T-helper 22 cell (primary cell): ENCODE measurements around the gene TRERF1.
A peak's percentile ranks its signal among the peaks of the same experiment; 100 is the strongest.
"Not testable (repeated sequence)": the region's sequence is repeated elsewhere in the genome, so short reads cannot be mapped to it uniquely, and the experiment has no call there.

Experiments used
- DNase-seq: peaks from one replicate; pipeline ENCODE4 v3.0.0-alpha.2; 2020; ENCODE audit warnings: low read depth

TRERF1 gene, protein sequence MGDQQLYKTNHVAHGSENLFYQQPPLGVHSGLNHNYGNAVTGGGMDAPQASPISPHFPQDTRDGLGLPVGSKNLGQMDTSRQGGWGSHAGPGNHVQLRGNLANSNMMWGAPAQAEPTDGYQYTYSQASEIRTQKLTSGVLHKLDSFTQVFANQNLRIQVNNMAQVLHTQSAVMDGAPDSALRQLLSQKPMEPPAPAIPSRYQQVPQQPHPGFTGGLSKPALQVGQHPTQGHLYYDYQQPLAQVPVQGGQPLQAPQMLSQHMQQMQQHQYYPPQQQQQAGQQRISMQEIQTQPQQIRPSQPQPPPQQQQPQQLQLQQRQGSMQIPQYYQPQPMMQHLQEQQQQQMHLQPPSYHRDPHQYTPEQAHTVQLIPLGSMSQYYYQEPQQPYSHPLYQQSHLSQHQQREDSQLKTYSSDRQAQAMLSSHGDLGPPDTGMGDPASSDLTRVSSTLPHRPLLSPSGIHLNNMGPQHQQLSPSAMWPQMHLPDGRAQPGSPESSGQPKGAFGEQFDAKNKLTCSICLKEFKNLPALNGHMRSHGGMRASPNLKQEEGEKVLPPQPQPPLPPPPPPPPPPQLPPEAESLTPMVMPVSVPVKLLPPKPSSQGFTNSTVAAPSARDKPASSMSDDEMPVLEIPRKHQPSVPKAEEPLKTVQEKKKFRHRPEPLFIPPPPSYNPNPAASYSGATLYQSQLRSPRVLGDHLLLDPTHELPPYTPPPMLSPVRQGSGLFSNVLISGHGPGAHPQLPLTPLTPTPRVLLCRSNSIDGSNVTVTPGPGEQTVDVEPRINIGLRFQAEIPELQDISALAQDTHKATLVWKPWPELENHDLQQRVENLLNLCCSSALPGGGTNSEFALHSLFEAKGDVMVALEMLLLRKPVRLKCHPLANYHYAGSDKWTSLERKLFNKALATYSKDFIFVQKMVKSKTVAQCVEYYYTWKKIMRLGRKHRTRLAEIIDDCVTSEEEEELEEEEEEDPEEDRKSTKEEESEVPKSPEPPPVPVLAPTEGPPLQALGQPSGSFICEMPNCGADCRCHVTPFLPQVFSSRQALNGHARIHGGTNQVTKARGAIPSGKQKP (N-terminal part only)

DNA sequence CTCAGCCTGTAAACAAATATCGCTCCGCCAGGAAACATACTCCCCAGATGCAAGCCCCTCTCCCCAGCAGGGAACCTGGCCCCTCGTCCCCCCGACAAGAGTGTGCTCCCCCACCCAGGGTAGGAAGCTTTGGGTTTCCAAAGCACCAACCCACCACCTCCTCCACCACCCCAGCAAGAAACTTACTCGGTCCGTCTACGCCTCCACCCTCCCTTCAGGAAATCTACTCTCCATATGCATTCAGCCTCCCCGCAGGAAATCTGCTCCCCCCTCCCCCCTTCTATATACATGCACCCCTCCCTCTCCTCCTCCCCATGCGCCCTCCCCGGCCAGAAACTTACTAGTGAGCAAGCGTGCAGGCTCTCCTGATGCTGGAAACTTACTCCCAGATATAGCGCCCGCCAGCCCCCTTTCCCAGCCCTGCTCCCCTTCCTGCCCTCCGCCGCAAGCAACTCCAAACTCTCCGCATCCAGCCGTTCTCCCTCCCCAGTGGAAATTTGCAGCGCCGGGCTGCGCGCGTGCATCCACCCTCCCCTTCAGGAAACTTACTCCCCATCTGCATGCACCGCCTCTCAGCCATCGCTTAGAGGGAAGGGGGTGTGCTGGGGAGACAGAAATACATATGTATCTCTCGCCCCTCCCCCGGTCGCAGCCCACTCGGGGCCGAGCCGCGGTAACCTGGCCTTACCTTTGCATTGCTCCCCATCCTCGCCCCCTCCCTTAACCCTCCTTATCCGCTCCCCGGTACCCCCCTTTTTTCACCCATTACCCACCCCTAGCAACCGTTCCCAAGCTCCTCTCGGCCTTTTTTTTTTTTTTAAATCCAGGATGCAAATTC, at the start of gene TRERF1:
Gene TRERF1, minus strand, starts transcription at position 594 of the 838 bp plus-strand sequence. CDS start 182,336 bp downstream, outside the sequence.
- peak; percentile 61 for DNase-seq

DNA sequence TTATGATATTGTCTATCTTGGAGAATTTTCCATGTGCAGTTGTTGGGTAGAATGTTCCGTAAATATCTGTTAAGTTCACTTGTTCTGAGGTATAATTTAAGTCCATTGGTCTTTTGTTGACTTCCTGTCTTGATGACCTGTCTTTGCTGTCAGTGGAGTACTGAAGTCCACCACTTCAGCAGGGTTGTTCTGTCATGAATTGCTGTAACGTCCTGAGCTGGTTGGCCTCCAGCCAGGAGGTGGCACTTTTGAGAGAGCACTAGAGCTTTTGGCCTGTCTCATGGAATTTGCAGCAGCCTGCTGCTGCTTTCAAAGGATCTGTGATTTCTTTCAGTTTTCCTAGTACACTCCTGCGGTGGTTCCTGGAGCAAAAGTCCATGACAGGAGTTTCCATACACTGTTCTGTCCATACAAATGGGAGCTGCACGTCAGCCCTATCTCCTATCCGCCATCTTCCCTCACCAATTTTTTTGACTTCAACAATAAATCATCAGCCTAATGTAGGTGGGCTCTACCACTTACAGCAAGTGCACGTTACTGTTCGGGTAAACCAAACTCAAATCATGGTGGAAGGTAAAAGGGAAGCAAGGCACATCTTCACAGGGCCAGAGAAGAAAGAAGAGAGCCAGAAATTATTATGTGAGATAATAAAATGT, 46.9 kb upstream of the TRERF1 start:
- no peak for DNase-seq

DNA sequence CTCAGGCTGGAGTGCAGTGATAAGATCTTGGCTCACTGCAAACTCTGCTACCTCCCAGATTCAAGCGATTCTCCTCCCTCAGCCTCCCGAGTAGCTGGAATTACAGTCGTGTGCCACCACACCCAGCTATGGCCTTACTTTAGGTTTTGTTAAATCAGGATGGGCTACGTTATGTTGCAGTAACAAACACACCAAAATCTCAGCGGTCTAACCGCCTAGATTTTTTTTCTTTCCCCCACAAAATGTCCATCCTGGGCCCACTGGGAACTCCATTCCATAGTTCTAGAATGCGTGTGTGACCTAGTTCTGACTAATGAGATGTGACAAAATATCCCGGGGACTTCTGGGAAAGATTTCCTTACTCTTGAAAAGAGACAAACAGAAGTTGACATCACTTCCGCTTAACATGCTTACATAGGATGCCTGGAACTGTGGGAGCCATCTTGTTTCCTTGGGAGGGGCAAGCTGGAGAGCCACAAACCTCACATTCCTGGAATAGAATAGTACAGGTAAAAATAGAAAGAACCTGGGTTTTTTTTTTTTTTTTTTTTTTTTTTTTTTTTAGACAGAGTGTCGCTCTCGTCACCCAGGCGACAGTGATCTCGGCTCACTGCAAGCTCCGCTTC, 42.3 kb upstream of the TRERF1 start:
- DNase-seq = no peak

DNA sequence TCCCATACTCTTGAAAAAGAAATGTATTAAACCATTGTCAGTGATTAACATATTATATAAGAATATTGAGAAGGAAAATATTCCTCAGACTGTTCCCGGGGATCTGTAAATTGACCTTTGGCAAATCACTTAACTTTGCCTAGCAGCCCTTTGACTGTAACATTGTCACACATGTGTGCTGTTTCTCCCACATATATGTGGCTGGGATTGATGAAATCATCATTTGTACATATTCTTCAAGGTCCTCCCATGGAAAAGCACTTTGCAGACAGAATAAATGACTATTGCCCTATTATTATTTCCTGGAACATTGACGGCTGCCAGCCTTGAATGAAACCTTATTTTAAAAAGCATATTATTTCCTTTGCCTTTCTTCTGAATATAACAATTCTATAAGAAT, 36.4 kb upstream of the TRERF1 start:
- DNase-seq = no peak

DNA sequence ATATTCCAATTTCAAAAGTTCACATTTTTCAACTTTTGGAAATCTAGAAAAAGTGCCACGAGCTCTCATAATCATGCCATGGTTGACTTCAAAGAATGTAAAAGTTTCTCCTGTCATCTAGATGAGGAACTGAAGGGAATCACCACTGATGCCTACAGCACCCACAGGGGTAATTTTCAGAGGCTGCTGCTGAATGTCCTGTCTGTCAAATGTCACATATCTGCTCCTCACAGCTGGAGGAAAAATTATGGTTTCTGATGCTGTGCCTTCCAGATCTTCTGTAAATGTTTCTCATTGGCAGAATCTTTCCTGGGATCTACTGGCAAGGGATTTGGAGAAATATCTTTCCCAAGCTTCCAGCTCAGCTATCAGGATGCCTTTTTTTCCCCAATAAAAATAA, 32.5 kb upstream of the TRERF1 start:
- DNase-seq = no peak

DNA sequence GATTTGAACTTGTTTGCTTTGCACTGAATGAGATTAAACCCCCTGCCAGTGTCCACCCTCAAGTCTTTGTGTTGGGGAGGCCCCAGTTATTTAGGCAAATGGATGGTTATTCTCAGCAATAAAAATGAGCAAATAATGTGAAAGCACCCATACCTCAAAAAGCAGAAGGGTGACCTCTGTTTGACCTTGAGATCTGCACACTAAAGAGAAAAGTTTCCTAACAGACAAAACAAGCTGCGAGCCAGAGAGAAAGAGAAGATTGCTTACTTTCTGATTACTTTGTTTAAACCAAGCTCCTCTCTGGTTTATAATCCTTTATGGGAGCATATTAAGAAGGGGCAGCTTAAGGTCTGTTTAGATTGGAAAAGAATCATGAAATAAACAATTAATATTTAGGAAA, 30.4 kb upstream of the TRERF1 start:
- no peak for DNase-seq

DNA sequence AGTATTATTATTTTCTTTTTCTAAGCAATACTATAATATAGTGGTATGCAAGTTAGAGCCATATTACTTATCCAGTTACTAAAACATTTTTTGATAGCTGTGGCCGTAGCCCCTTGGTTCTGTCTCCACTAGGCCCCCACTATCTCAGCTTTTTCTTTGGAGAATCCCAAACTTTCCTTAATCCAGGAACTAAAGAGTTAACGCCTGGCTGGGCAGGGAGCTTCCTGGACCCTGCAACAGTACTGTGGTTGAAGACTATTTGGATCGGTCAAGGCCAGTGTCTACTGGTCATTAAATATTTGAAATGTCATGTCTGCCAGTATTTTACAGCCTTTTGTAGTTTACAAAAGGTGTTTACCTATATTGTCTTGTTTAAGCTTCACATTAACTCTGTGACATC, 20.0 kb upstream of the TRERF1 start:
- DNase-seq = no peak

DNA sequence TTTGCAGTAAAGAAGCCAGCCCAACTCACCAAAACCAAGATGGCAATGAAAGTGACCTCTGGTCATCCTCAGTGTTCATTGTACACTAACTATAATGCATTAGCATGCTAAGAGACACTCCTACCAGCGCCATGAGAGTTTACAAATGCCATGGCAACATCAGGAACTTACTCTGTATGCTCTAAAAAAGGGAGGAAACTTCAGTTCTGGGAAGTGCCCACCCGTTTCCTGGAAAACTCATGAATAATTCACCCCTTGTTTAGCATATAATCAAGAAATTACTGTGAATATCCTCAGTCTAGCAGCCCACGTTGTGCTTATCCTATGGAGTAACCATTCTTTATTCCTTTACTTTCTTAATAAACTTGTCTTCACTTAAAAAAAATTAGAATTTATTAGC, 19.4 kb upstream of the TRERF1 start:
- no peak for DNase-seq

DNA sequence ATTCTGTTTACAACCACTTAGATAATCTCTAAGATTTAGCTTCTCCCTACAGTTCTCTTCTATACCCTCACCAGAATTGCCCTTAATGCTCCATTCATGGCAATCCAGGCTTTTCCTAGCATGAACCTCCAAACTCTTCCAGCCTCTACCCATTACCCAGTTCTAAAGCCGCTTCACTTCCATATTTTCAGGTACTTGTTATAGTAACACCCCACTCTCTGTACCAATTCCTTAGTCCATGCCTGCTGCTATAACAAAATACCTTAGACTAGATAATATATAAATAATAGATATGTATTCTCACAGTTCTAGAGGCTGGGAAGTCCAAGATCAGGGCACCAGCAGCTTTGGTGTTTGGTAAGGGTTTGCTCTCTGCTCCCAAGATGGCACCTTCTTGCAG, 16.5 kb upstream of the TRERF1 start:
- DNase-seq = no peak

DNA sequence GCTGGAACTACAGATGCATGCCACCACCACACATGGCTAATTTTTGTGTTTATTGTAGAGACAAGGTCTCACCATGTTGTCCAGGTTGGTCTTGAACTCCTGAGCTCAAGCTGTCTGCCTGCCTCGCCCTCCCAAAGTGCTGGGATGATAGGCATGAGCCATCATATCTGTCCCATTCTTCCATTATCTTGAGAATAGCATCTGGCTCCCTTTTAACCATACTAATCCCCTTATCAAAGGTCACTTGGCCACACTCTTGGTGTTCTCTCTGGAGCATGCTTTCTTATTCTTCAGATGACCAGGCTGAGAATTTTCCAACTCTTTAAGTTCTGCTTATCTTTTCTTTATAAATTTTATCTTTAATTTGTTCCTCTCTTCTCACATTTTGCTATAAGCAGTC, 15.9 kb upstream of the TRERF1 start:
- DNase-seq = no peak

DNA sequence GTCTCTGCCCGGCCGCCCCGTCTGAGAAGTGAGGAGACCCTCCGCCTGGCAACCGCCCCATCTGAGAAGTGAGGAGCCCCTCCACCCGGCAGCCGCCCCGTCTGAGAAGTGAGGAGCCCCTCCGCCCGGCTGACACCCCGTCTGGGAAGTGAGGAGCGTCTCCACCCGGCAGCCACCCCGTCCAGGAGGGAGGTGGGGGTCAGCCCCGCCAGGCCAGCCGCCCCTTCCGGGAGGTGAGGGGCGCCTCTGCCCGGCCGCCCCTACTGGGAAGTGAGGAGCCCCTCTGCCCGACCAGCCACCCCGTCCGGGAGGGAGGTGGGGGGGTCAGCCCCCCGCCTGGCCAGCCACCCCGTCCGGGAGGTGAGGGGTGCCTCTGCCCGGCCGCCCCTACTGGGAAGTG, 14.7 kb upstream of the TRERF1 start:
- not testable (repeated sequence) for DNase-seq

DNA sequence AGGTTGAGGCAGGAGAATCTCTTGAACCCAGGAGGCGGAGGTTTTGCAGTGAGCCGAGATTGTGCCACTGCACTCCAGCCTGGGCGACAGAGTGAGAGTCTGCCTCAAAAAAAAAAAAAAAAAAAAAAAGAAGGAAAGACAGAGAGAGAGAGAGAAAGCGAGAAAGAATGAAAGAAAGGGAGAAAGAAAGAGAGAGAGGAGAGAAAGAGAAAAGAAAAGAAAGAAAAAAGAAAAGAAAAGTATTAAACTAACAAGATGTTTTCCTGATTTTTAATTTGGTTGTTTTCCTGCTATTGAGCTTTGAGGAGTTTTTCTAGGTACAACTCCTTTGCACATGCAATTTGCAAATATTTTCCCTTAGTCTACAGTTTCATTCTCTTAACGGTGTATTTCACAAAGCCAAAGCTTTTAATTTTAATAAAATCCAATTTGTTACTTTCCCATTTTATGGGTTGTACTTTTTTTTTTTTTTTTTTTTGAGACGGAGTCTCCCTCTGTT, 10.8 kb upstream of the TRERF1 start:
- no peak for DNase-seq

DNA sequence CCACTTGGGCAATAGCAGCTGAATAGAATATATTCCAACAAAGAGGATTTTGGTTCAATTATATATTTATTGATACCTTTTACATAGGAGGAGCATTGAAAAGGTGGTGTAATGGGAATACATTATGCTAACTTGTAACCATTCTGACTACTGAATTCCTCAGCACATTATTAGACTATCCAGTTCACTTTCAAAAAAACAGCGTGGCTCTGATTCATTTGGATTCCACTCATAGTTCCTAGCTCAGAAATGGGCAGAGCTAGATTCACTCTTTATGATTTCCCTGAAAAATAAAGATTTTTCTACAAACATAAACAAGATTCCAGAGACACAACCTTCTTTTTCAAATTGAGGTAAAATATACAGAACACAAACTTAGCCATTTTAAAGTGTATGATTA, 9.2 kb upstream of the TRERF1 start:
- DNase-seq = no peak

DNA sequence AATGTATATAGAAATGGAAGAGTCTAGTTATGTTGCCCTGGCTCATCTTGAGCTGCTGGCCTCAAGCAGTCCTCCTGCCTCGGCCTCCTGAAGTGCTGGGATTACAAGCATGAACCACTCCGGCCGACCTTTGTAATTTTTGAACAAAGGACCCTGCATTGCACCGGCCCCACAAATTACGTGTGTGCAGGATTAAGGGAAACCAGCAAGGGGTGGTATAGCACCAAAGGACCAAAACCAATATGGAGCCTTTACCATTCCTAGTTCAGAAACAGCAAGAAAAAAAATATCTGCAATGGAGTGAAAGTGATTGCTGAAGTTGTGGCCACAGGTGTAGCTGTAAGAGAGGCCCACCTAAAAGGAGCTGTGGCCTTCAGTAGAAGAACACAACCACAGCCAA, 8.2 kb upstream of the TRERF1 start:
- DNase-seq = no peak

DNA sequence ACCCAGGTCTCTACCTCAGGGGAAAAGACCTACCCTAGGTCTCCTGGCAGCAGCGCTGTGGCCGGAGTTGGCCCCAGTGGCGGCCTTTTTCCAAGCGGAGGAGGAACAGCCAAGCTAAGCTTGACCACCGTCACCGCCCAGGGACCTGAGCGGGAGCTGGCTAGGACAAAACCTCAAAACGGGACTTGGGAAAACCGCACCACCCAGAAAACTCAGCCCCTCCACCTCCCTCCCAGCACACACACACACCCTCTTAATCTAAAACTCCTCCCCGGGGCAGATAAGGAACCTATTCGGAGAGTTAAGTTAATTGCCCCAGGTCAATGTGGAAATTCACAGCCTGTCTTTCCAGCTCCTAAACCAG, 2.7 kb upstream of the TRERF1 start:
- DNase-seq = no peak

DNA sequence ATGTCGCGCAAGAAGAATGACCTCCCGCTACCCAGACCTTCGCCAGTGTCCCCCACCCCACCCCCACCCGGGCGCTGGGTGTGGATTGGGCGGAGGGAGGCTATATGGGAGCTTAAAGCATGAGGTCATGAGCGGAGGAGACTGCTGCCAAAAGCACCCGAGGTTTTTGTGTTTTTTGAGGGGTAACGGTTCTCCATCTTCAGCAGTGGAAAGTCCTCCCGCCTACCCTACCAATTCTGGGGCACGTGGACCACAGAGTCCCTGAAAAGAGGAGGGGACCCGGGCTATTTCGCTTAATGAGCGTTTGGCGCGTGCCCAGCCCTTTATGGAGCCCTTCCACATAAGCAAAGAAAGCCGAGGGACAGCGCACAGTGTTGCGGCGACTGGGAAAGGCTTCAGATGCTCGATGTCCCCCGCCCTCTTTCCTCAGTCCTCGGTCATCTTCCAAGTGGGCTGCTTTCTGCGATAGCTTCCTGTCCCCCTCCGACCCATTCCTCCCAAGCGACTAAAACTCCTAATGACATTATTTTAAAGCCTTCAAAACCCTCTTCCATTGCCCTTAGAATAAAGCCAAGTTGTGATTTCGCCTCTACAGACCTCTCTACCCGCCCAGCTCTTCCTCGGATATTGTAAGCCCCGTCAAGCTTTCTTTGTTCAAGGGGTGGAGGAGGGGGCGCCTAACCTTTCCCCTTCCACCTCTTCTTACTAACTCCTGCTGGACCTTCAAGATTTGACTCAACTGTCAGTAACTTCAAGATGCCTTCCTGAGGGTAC, 2.1 kb upstream of the TRERF1 start:
- no peak for DNase-seq

DNA sequence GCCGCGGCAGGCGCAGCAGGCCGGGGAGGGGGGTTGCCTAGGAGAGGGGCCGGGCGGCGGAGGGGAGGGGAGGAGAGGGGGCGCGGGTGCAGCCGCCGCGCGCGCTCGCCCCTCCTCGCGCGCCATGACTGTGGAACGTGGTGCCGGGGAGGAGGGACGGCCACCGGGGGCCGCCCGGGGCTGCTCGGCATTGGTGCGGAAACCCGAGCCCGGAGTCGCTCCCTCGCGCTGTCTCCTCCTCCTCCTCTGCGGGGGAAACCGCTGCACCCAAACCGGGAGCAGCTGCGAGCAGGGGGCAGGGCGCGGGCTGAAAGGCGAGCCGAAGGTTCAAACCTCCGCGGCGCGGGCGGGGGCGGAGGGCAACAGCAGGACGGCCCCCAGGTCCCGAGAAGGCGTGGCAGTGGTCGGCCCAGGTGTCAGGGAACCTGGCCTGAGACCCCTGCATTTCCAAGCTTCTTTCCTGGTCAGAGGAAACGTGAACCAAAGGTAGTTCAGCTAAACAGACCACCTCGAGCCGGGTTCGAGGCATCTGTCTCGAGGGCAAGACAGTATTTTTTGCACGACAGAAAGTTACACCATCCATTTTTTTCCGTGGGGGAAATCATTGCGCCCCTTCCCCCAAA, 1.4 kb upstream of the TRERF1 start:
- DNase-seq = peak; percentile 69

DNA sequence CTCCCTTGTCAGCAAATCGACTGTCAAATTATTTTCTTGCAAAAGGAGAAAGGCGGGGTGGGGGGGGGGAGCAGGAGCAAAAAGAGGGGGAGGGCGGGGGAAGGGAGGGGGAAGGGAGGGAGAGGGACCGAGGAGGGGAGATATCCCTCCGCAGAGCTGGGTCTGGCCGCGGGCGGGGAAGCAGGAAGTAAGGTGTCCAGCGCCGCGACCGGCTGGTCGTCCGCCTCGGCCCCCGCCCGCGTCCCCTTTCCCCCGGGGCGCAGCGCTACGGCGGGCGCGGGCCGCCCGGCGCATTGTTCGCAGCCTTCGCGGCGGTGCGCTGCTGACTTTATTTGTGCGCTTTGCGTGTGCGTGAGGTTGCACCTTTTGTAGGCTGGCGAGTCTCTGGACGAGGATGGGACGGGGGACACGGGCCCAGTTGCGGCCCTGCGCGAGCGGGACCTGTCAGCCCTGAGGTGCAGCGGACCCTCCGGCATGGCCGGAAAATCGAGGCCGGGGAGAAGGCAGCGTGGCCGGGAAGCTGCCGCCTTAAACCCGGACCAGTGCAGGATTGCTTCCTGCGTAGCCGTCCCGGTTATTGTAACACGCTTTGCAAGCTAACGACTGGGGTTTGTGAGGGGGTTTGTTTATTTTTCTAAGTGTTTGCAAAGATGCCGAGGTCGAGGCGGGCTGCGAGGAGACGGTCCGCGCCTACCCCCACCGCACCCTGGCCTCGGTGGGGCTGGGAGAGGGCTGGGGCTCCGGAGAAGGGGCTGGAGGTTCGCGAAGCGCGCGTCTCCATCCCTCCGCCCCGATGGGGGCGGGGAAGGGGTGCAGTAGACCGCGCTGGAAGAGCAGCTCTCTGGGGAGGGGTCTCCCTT, 675 bp upstream of the TRERF1 start:
- peak; percentile 26 for DNase-seq
